K562 (cell line): ENCODE results near the gene NAE1. TPM values are rescaled to one million over a fixed set of nuclear protein-coding genes. Genes with fewer than 3 reads are reported as not detected.

ENCODE experiments used
- ATAC-seq: fragments of 200-7000 bp; cut with Tn5 transposase; 3 replicates; pipeline ENCODE4 v1.9.1; 2020; ENCODE audit warnings: moderate library complexity
- BruUV-seq: library from RNA; stranded (reverse); fragments of 400-500 nt; replicated peaks from 2 replicates; lab custom pipeline; 2021; lab: Mats Ljungman, UMichigan
- CTCF ChIA-PET: fragments of 300-600 bp; formaldehyde crosslinking; extraction: SDS; loops from one replicate; lab custom pipeline; 2021; ENCODE audit warnings: low intra/inter-chr PET ratio; lab: Yijun Ruan, JAX
- POLR2A ChIA-PET: fragments of 300-600, 350-650 bp; sonication (Branson Sonifier 250); formaldehyde crosslinking; extraction: SDS; loops from one replicate; lab custom pipeline; 2021; ENCODE audit warnings: antibody characterized with exemption, inconsistent platforms; lab: Yijun Ruan, JAX
- DNase-seq, 4 experiments: peaks; one replicate each; pipeline versions ENCODE4 v3.0.0 to v3.0.0-alpha.2; 2011 to 2018; ENCODE audit warnings: low spot score in 3 of 4, mixed read lengths in 3 of 4; ENCODE audit errors: extremely low read depth in 1 of 4
- FAIRE-seq: peaks from 2 replicates; lab custom pipeline; 2011; peaks lifted over from hg19 to GRCh38; lab: Jason Lieb, UNC
- H2AFZ ChIP-seq: 2 replicates; pipeline ENCODE4 v1.6.0; 2011; ENCODE audit warnings: low read depth, low read length, control low read depth, inconsistent platforms
- H3K27ac ChIP-seq: fragments of 200-600 bp; 3 replicates; pipeline ENCODE4 v1.8.0; 2011; ENCODE audit warnings: low read depth, mild to moderate bottlenecking, control low read depth, inconsistent platforms, low read length, moderate library complexity, mixed read lengths; ENCODE audit errors: extremely low read depth
- H3K27me3 ChIP-seq, 2 experiments: fragments of 300-600 bp in 1 of 2; 2 replicates in 1 of 2; 3 replicates in 1 of 2; pipeline versions ENCODE4 v1.6.0 to v1.8.0; 2011; ENCODE audit warnings: inconsistent platforms in 2 of 2, low read length in 2 of 2, mild to moderate bottlenecking in 1 of 2, mixed read lengths in 1 of 2, moderate library complexity in 1 of 2; ENCODE audit not compliant: control insufficient read depth in 2 of 2, insufficient read depth in 2 of 2
- H3K36me3 ChIP-seq: fragments of 300-600 bp; 3 replicates; pipeline ENCODE4 v1.8.0; 2011; ENCODE audit warnings: mild to moderate bottlenecking, low read length, inconsistent platforms; ENCODE audit not compliant: control insufficient read depth, insufficient read depth
- H3K4me1 ChIP-seq, 2 experiments: fragments of 200-600 bp in 1 of 2; replicated peaks in 1 of 2; 2 replicates in 1 of 2; 3 replicates in 1 of 2; pipeline versions ENCODE4 v1.5.1 to v1.8.0; 2011; ENCODE audit warnings: inconsistent platforms in 2 of 2, low read length in 2 of 2, mild to moderate bottlenecking in 1 of 2, mixed read lengths in 1 of 2, moderate library complexity in 1 of 2; ENCODE audit not compliant: control insufficient read depth in 2 of 2, insufficient read depth in 2 of 2
- H3K4me2 ChIP-seq: 2 replicates; pipeline ENCODE4 v1.6.1; 2011; ENCODE audit warnings: low read length, control low read depth, inconsistent platforms, mixed read lengths; ENCODE audit not compliant: insufficient read depth
- H3K4me3 ChIP-seq: fragments of 200-600 bp; sonication (generic), shearing (Covaris generic); 2 replicates; pipeline ENCODE4 v1.5.1; 2016; ENCODE audit warnings: control low read depth, inconsistent platforms
- H3K79me2 ChIP-seq: fragments of 200-600 bp; 3 replicates; pipeline ENCODE4 v1.8.0; 2011; ENCODE audit warnings: low read length, inconsistent platforms; ENCODE audit not compliant: control insufficient read depth, insufficient read depth
- H3K9ac ChIP-seq, 2 experiments: 2 replicates each; pipeline versions ENCODE4 v1.6.0 to v1.6.1; 2011; ENCODE audit warnings: low read depth in 2 of 2, low read length in 2 of 2, control low read depth in 1 of 2, inconsistent platforms in 1 of 2, mild to moderate bottlenecking in 1 of 2, mixed read lengths in 1 of 2; ENCODE audit not compliant: insufficient read depth in 1 of 2
- H3K9me1 ChIP-seq: one replicate; pipeline ENCODE4 v1.6.0; 2011; ENCODE audit warnings: inconsistent platforms, mild to moderate bottlenecking, low read length, moderate library complexity; ENCODE audit not compliant: control insufficient read depth, insufficient read depth
- H3K9me3 ChIP-seq: replicated peaks from 2 replicates; pipeline ENCODE4 v1.5.1; 2011; ENCODE audit warnings: low read depth, low read length, inconsistent platforms; ENCODE audit not compliant: control insufficient read depth, insufficient read depth
- H4K20me1 ChIP-seq: replicated peaks from 2 replicates; pipeline ENCODE4 v1.6.1; 2011; ENCODE audit warnings: low read length, inconsistent platforms, mixed read lengths; ENCODE audit not compliant: control insufficient read depth, insufficient read depth
- BCL6 ChIP-seq: fragments of 250-450 bp; sonication (Bioruptor Pico); IDR thresholded peaks from 2 replicates; pipeline ENCODE4 v1.4.0; 2020
- EGR1 ChIP-seq: fragments of 450-650 bp; conservative IDR thresholded peaks from 2 replicates; pipeline ENCODE4 v1.6.1; 2017; ENCODE audit warnings: mild to moderate bottlenecking
- HMG20B ChIP-seq: fragments of 250-450 bp; sonication (Bioruptor Pico); IDR thresholded peaks from 2 replicates; pipeline ENCODE4 v1.5.0; 2021; ENCODE audit warnings: mild to moderate bottlenecking
- NR2C1 ChIP-seq, 2 experiments: fragments of 450-650 bp; IDR thresholded peaks; 2 replicates each; pipeline ENCODE4 v1.6.1; 2017; ENCODE audit warnings: mild to moderate bottlenecking in 2 of 2, antibody characterized with exemption in 1 of 2, inconsistent platforms in 1 of 2, missing compliant biosample characterization in 1 of 2, missing genetic modification characterization in 1 of 2
- U2AF2 ChIP-seq: fragments of 200-400 bp; formaldehyde crosslinking; optimal IDR thresholded peaks from 2 replicates; pipeline ENCODE3; 2017; ENCODE audit warnings: low read depth, mild to moderate bottlenecking, low read length
- ZNF282 ChIP-seq: sonication (generic); formaldehyde crosslinking; IDR thresholded peaks from 2 replicates; pipeline ENCODE4 v1.8.1; 2023; ENCODE audit warnings: missing genetic modification reagents
- WGBS: fragments of 100-300 bp; shearing (Covaris generic); methylation state at CpG from one replicate; pipeline ENCODE4 v1.1.6; 2016; ENCODE audit warnings: low coverage, mixed read lengths; ENCODE audit not compliant: insufficient coverage; ENCODE audit errors: missing lambda C conversion rate; 5-methylcytosine and 5-hydroxymethylcytosine counted together
- in situ Hi-C: fragments of 300-500 bp; cut with MboI; formaldehyde crosslinking; loops from 4 replicates; pipeline ENCODE4 v1.15.0; 2018; ENCODE audit warnings: inconsistent platforms, mixed read lengths
- intact Hi-C: fragments of 100-400 bp; cut with micrococcal nuclease; formaldehyde crosslinking; loops from 2 replicates; pipeline ENCODE4 v1.14.2; 2022
- polyA plus RNA-seq, 8 experiments: library from polyadenylated mRNA; depleted of rRNA in 4 of 8; stranded (reverse) in 5 of 8; unstranded in 3 of 8; fragments of >200 nt; fragmentation: Nextera tagmentation in 2 of 8; fragmentation: Illumina TruSeq in 1 of 8; extraction: Ambion mirVana in 2 of 8; extraction: Trizol in 1 of 8; gene quantifications; 2 replicates each; pipeline versions ENCODE4 v1.2.1 to v1.2.3, GENCODE V29; 2011 to 2014; ENCODE audit warnings: inconsistent platforms in 1 of 8, missing spikeins in 1 of 8
- total RNA-seq, 7 experiments: library from RNA; depleted of rRNA in 6 of 7; stranded (reverse); fragments of >200 nt in 6 of 7; fragmentation: Illumina TruSeq in 2 of 7; extraction: Trizol in 2 of 7; gene quantifications; 2 replicates each; pipeline versions ENCODE4 v1.2.1 to v1.2.3, GENCODE V29; 2011 to 2021; ENCODE audit warnings: low replicate concordance in 1 of 7
- TF ChIP-seq, protein P1 (sequence below), 2 experiments: fragments of 250-450 bp in 1 of 2; fragments of 450-650 bp in 1 of 2; sonication (Bioruptor Pico) in 1 of 2; IDR thresholded peaks; 2 replicates each; pipeline versions ENCODE4 v1.6.1 to v1.8.0; 2016 to 2021; ENCODE audit warnings: mild to moderate bottlenecking in 2 of 2, moderate library complexity in 2 of 2, missing compliant biosample characterization in 1 of 2, missing genetic modification characterization in 1 of 2

NAE1 gene
- total and polyA plus RNA-seq, 9 of the 15 experiments (the other 6 are each of a cell fraction or from before 2014, with no cell fraction given), result 165 to 294 (median 230) TPM

DNA sequence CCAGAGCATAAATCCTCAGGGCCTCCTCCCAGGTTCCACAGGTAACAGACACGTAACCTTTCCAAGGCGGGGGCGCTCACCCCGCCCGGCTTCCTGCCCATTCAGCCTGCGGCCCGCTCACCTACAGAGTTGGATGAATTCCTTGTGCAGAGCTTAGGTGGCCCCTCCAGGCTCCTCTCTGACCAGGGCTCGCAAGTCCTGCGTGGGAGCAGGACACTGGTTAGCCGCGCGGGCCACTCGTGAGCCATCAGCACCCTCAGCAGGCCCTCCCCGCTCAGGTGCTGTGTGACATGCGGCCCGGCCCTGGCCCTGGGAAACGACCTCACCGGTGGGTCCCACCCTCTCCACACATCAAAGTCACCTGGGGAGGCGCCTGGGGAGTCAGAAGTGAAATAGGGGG lies 29.9 kb downstream of the NAE1 start:
- H3K36me3 ChIP-seq, result peaks cover 41% of the 10 kb centered on the region
- 90% methylated on average over 15 of the region's 19 CpGs for WGBS
- no peak overlapping the region for H3K4me2 ChIP-seq
- DNase-seq (no peak), FAIRE-seq (no peak), ATAC-seq (peak; percentile 47; the same call in 2 of the 3 replicates)
- H3K9me3 ChIP-seq, result no peaks in the 10 kb centered on the region
- H3K27me3 ChIP-seq, result no peaks in the 10 kb centered on the region
- H2AFZ ChIP-seq, result no peak overlapping the region
- no peak overlapping the region for H3K9ac ChIP-seq
- TF ChIP-seq NR2C1 (IDR thresholded peaks at IDR 0.05) (no peak), NR2C1 (tag; IDR thresholded peaks at IDR 0.05) (no peak), EGR1 (no peak), HMG20B (CRISPR knock-in tag) (no peak), BCL6 (no peak), ZNF282 (CRISPR knock-in tag) (no peak), U2AF2 (no peak)
- TF ChIP-seq, protein P1, sequence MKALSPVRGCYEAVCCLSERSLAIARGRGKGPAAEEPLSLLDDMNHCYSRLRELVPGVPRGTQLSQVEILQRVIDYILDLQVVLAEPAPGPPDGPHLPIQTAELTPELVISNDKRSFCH (CRISPR knock-in tag; IDR thresholded peaks at IDR 0.05), result no peak
- TF ChIP-seq, protein P1 (tag; IDR thresholded peaks at IDR 0.05), result no peak
- H3K9me1 ChIP-seq, result no peaks in the 10 kb centered on the region
- H3K4me1 ChIP-seq, result peaks cover 0 to 3% of the 10 kb centered on the region in 2 experiments; a peak in 1 of 5 replicates
- no peaks in the 10 kb centered on the region for H4K20me1 ChIP-seq
- ChIA-PET CTCF (no interaction called here), POLR2A (interaction anchor here (1.0 to 2.1 kb wide), 3 partner anchors 10 to 23 kb away, joined by 3 to 5 read pairs (median 3); no protein-coding TSS in a partner anchor)
- intact Hi-C loops, result no loop called here
- in situ Hi-C loops, result no loop called here
- H3K4me3 ChIP-seq, result no peak overlapping the region
- BruUV-seq, result no TSS peak
- H3K79me2 ChIP-seq, result no peaks in the 10 kb centered on the region
- H3K27ac ChIP-seq, result no peak overlapping the region
